Liver (tissue), 9 donors: ENCODE data around the gene SLC17A3. TPM values are rescaled to one million over a fixed set of nuclear protein-coding genes. Genes with fewer than 3 reads are reported as not detected.

Experiments used
- DNase-seq: peaks from one replicate; pipeline ENCODE4 v3.0.0-alpha.2; 2017; ENCODE audit warnings: low spot score
- H3K27ac ChIP-seq, 2 donors: one replicate each; pipeline ENCODE4 v1.7.0; 2013; ENCODE audit warnings: inconsistent platforms in 2 of 2, low read length in 2 of 2, control low read depth in 1 of 2, low read depth in 1 of 2, mild to moderate bottlenecking in 1 of 2
- H3K27me3 ChIP-seq, 4 donors: one replicate each; pipeline versions ENCODE4 v1.6.1 to v1.7.0; 2013; ENCODE audit warnings: low read length in 3 of 4, inconsistent platforms in 1 of 4, mild to moderate bottlenecking in 1 of 4, moderate library complexity in 1 of 4; ENCODE audit not compliant: control insufficient read depth in 4 of 4, insufficient read depth in 4 of 4
- H3K36me3 ChIP-seq, 4 donors: one replicate each; pipeline versions ENCODE4 v1.6.1 to v1.7.0; 2013; ENCODE audit warnings: low read length in 3 of 4, mild to moderate bottlenecking in 3 of 4, low read depth in 1 of 4, moderate library complexity in 1 of 4; ENCODE audit not compliant: control insufficient read depth in 4 of 4, insufficient read depth in 3 of 4
- H3K4me1 ChIP-seq, 4 donors: one replicate each; pipeline versions ENCODE4 v1.6.1 to v1.7.0; 2013; ENCODE audit warnings: low read length in 3 of 4, mild to moderate bottlenecking in 3 of 4, moderate library complexity in 1 of 4; ENCODE audit not compliant: control insufficient read depth in 4 of 4, insufficient read depth in 4 of 4
- H3K4me3 ChIP-seq, 3 donors: one replicate each; pipeline versions ENCODE4 v1.6.1 to v1.7.0; 2013; ENCODE audit warnings: low read length in 3 of 3, control low read depth in 1 of 3, low read depth in 1 of 3, mild to moderate bottlenecking in 1 of 3
- H3K9ac ChIP-seq, 2 donors: one replicate each; pipeline ENCODE4 v1.7.0; 2013; ENCODE audit warnings: low read length in 2 of 2, mild to moderate bottlenecking in 2 of 2, moderate library complexity in 2 of 2, control low read depth in 1 of 2, low read depth in 1 of 2
- H3K9me3 ChIP-seq, 4 donors: one replicate each; pipeline versions ENCODE4 v1.6.1 to v1.7.0; 2013; ENCODE audit warnings: low read length in 3 of 4; ENCODE audit not compliant: control insufficient read depth in 4 of 4
- ATF3 ChIP-seq: IDR thresholded peaks from 2 replicates; pipeline ENCODE4 v1.6.1; 2016; ENCODE audit warnings: antibody characterized with exemption
- EGR1 ChIP-seq, 2 donors: IDR thresholded peaks; 2 replicates each; pipeline ENCODE4 v1.6.1; 2016 to 2018; ENCODE audit warnings: antibody characterized with exemption in 2 of 2, low read depth in 2 of 2
- FOXA1 ChIP-seq: IDR thresholded peaks from 2 replicates; pipeline ENCODE4 v1.6.1; 2016; ENCODE audit warnings: antibody characterized with exemption
- FOXA2 ChIP-seq: IDR thresholded peaks from 2 replicates; pipeline ENCODE4 v1.6.1; 2016; ENCODE audit warnings: antibody characterized with exemption
- GABPA ChIP-seq, 2 donors: IDR thresholded peaks in 1 of 2; conservative IDR thresholded peaks in 1 of 2; 2 replicates each; pipeline ENCODE4 v1.6.1; 2016; ENCODE audit warnings: antibody characterized with exemption in 2 of 2, mild to moderate bottlenecking in 1 of 2, moderate library complexity in 1 of 2
- HNF4A ChIP-seq, 2 donors: conservative IDR thresholded peaks; 2 replicates each; pipeline ENCODE4 v1.6.1; 2016; ENCODE audit warnings: antibody characterized with exemption in 2 of 2, mild to moderate bottlenecking in 2 of 2
- HNF4G ChIP-seq: IDR thresholded peaks from 2 replicates; pipeline ENCODE4 v1.6.1; 2016; ENCODE audit warnings: antibody characterized with exemption
- JUND ChIP-seq, 2 donors: IDR thresholded peaks; 2 replicates each; pipeline ENCODE4 v1.6.1; 2016; ENCODE audit warnings: antibody characterized with exemption in 2 of 2
- NR2F2 ChIP-seq: IDR thresholded peaks from 2 replicates; pipeline ENCODE4 v1.6.1; 2016; ENCODE audit warnings: antibody characterized with exemption
- RAD21 ChIP-seq, 2 donors: IDR thresholded peaks; 2 replicates each; pipeline ENCODE4 v1.6.1; 2016; ENCODE audit warnings: antibody characterized with exemption in 2 of 2, mild to moderate bottlenecking in 2 of 2
- RXRA ChIP-seq, 2 donors: IDR thresholded peaks; 2 replicates each; pipeline ENCODE4 v1.6.1; 2017 to 2018; ENCODE audit warnings: antibody characterized with exemption in 2 of 2, mild to moderate bottlenecking in 1 of 2
- SP1 ChIP-seq: IDR thresholded peaks from 2 replicates; pipeline ENCODE4 v1.6.1; 2018; ENCODE audit warnings: antibody characterized with exemption, mild to moderate bottlenecking
- TAF1 ChIP-seq: conservative IDR thresholded peaks from 2 replicates; pipeline ENCODE4 v1.6.1; 2016; ENCODE audit warnings: antibody characterized with exemption, mild to moderate bottlenecking
- YY1 ChIP-seq: IDR thresholded peaks from 2 replicates; pipeline ENCODE4 v1.6.1; 2016; ENCODE audit warnings: antibody characterized with exemption, mild to moderate bottlenecking
- ZBTB33 ChIP-seq: IDR thresholded peaks from 2 replicates; pipeline ENCODE4 v1.6.1; 2016; ENCODE audit warnings: antibody characterized with exemption
- WGBS: extraction: QIAGEN DNeasy Blood & Tissue Kit; methylation state at CpG from one replicate; pipeline ENCODE4 v1.1.7; 2013; 5-methylcytosine and 5-hydroxymethylcytosine counted together
- polyA plus RNA-seq, 2 donors: library from polyadenylated mRNA; stranded (reverse) in 1 of 2; unstranded in 1 of 2; fragments of 200-250 nt in 1 of 2; fragments of >200 nt in 1 of 2; fragmentation: Nextera tagmentation in 1 of 2; extraction: Ambion mirVana in 1 of 2; gene quantifications; one replicate each; pipeline versions ENCODE4 v1.2.1 to v1.2.3, GENCODE V29; 2013 to 2015
- total RNA-seq, 2 donors: library from RNA; depleted of rRNA; stranded (reverse); fragments of >200 nt; gene quantifications; one replicate each; pipeline ENCODE4 v1.2.3, GENCODE V29; 2014
- TF ChIP-seq, protein P1 (sequence below): IDR thresholded peaks from 2 replicates; pipeline ENCODE4 v1.6.1; 2016; ENCODE audit warnings: antibody characterized with exemption
- TF ChIP-seq, protein P2 (sequence below): IDR thresholded peaks from 2 replicates; pipeline ENCODE4 v1.6.1; 2016; ENCODE audit warnings: antibody characterized with exemption, mild to moderate bottlenecking
- TF ChIP-seq, protein P3 (sequence below): fragments of 150-350 bp; IDR thresholded peaks from 2 replicates; pipeline ENCODE4 v1.5.1; 2017; ENCODE audit warnings: improper control_type of control experiment, low read depth, low read length; ENCODE audit not compliant: missing input control
- donor health status: healthy.
- donor health status: healthy.
- donor health status: healthy.
- donor health status: healthy.
- donor health status: healthy.

The SLC17A3 gene
- total and polyA plus RNA-seq, 4 donors: 1.6 to 23.2 (median 10.9) TPM

GRCh38 chr6:25832307-25832662 is 41.8 kb downstream of the SLC17A3 start (continued):
- no peak for TF ChIP-seq TAF1
- no peak for TF ChIP-seq FOXA1
- no peak for TF ChIP-seq YY1
- no peak for TF ChIP-seq ZBTB33
- no peak for TF ChIP-seq SP1

- Histone ChIP-seq H3K36me3 (no peaks in the 10 kb centered on the region), H3K4me3 (peak within 1 kb of the TSS; percentile 54 to 71 (median 54)), H3K27me3 (no peaks in the 10 kb centered on the region), H3K4me1 (peaks cover 0 to 37% (median 20%) of the 10 kb centered on the region in 4 donors), H3K9ac (peak within 1 kb of the TSS; percentile 28 to 65), H3K9me3 (no peaks in the 10 kb centered on the region), H3K27ac (peak within 1 kb of the TSS; percentile 68 to 93)
- no peak for TF ChIP-seq ZBTB33
- TF ChIP-seq RXRA (IDR thresholded peaks at IDR 0.05): peak; percentile 70 to 72
- no peak for TF ChIP-seq GABPA (IDR thresholded peaks at IDR 0.05 in 1 of 2, conservative IDR thresholded peaks at IDR 0.05 in 1 of 2)
- peak; percentile 79 for TF ChIP-seq FOXA2
- peak; percentile 43 to 56 for TF ChIP-seq RAD21 (IDR thresholded peaks at IDR 0.05)
- TF ChIP-seq FOXA1: peak; percentile 82
- TF ChIP-seq YY1: peak; percentile 75
- peak; percentile 76 for TF ChIP-seq SP1
- peak; percentile 15 for TF ChIP-seq HNF4G
- TF ChIP-seq, protein P1, sequence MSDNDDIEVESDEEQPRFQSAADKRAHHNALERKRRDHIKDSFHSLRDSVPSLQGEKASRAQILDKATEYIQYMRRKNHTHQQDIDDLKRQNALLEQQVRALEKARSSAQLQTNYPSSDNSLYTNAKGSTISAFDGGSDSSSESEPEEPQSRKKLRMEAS: peak; percentile 45
- TF ChIP-seq ATF3: peak; percentile 69
- TF ChIP-seq NR2F2: no peak
- TF ChIP-seq JUND (IDR thresholded peaks at IDR 0.05): peak; percentile 60 to 67
- peak; percentile 67 to 76 for TF ChIP-seq HNF4A (conservative IDR thresholded peaks at IDR 0.05)
- TF ChIP-seq, protein P2, sequence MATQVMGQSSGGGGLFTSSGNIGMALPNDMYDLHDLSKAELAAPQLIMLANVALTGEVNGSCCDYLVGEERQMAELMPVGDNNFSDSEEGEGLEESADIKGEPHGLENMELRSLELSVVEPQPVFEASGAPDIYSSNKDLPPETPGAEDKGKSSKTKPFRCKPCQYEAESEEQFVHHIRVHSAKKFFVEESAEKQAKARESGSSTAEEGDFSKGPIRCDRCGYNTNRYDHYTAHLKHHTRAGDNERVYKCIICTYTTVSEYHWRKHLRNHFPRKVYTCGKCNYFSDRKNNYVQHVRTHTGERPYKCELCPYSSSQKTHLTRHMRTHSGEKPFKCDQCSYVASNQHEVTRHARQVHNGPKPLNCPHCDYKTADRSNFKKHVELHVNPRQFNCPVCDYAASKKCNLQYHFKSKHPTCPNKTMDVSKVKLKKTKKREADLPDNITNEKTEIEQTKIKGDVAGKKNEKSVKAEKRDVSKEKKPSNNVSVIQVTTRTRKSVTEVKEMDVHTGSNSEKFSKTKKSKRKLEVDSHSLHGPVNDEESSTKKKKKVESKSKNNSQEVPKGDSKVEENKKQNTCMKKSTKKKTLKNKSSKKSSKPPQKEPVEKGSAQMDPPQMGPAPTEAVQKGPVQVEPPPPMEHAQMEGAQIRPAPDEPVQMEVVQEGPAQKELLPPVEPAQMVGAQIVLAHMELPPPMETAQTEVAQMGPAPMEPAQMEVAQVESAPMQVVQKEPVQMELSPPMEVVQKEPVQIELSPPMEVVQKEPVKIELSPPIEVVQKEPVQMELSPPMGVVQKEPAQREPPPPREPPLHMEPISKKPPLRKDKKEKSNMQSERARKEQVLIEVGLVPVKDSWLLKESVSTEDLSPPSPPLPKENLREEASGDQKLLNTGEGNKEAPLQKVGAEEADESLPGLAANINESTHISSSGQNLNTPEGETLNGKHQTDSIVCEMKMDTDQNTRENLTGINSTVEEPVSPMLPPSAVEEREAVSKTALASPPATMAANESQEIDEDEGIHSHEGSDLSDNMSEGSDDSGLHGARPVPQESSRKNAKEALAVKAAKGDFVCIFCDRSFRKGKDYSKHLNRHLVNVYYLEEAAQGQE: peak; percentile 90
- TF ChIP-seq EGR1 (IDR thresholded peaks at IDR 0.05; ENCODE audit: low read depth in 2 of 2): no peak
- TF ChIP-seq, protein P3, sequence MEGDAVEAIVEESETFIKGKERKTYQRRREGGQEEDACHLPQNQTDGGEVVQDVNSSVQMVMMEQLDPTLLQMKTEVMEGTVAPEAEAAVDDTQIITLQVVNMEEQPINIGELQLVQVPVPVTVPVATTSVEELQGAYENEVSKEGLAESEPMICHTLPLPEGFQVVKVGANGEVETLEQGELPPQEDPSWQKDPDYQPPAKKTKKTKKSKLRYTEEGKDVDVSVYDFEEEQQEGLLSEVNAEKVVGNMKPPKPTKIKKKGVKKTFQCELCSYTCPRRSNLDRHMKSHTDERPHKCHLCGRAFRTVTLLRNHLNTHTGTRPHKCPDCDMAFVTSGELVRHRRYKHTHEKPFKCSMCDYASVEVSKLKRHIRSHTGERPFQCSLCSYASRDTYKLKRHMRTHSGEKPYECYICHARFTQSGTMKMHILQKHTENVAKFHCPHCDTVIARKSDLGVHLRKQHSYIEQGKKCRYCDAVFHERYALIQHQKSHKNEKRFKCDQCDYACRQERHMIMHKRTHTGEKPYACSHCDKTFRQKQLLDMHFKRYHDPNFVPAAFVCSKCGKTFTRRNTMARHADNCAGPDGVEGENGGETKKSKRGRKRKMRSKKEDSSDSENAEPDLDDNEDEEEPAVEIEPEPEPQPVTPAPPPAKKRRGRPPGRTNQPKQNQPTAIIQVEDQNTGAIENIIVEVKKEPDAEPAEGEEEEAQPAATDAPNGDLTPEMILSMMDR: no peak
- TF ChIP-seq TAF1: peak; percentile 75
- no peak for DNase-seq
- 30% methylated on average over 8 of the region's 8 CpGs for WGBS
Measured at GRCh38 chr6:25831532-25832306, 42.3 kb downstream of the SLC17A3 start, which contains the start of gene SLC17A1. Gene SLC17A1 (minus strand): TSS chr6:25832052. CDS start chr6:25830557, 1,495 bp downstream.
